ENCODE measurements around the gene EHD4.

The EHD4 gene

DNA sequence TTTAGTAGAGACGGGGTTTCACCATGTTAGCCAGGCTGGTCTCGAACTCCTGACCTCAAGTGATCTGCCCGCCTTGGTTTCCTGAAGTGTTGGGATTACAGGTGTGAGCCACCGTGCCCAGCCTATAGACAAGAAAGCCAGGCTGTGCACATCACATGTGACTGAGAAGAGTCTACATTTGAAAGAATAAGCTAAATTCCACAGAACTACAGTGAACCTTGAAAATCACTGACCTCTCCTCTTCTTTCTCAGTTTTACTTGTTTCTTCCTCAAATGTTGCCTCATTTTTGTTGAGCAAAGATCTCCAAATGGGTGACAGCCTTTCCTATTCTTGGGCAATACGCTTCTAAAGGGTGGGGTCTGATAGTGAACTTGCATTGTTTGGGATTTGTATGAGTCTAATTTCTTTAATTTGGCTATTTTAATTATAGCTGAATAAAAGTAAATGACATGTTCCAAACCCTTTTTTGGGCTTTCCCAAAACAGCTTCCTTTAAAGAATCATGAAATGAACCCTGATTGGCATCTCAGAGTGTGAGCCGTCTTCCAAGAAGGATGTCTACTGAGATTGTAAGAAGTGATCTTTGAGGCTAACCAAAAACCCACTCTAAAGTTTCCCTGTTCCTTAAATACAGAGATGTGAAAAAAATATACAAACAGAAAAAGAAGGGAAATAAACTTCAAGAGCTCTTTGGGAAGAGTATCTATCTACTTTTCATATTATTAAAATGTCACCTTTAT, 56.9 kb downstream of the EHD4 start:
- DNase-seq: no peak

DNA sequence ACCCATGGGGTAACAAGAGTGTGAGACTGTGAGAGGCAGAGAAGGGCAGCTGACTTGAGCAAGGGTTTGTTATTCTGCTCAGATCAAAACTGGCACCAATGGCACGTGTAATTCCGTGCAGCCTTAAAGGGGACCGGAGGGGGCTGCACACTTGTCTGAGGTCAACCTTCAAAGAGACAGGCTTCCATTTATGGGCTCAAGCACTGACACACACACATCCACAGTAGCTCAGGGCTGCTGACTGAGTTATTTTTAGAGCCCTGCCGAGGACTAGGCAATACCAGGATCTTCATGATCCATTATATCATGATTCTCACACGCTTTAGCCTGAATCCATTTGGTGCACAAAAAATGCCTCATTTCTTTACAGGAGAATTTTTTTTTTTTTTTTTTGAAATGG, 57.9 kb downstream of the EHD4 start:
- no peak for DNase-seq

DNA sequence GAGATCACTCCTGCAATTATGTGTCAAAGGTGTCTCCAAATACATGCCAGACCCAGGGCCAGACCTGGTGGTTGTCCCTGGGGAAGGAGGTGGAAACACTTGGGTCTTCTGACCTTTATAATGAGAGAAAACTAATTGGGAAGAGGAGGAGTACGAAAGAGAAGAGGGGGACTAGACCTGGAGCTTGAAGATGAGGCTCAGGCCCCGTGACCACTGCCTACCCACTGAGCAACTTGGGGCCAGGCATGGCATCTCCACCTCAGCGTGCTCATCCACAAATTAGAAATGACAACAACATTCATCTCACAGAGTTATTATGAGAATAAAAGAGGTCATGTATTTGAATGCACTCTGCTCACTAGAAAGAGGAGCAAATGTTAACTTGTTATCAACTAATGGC, 59.1 kb downstream of the EHD4 start:
- no peak for DNase-seq

DNA sequence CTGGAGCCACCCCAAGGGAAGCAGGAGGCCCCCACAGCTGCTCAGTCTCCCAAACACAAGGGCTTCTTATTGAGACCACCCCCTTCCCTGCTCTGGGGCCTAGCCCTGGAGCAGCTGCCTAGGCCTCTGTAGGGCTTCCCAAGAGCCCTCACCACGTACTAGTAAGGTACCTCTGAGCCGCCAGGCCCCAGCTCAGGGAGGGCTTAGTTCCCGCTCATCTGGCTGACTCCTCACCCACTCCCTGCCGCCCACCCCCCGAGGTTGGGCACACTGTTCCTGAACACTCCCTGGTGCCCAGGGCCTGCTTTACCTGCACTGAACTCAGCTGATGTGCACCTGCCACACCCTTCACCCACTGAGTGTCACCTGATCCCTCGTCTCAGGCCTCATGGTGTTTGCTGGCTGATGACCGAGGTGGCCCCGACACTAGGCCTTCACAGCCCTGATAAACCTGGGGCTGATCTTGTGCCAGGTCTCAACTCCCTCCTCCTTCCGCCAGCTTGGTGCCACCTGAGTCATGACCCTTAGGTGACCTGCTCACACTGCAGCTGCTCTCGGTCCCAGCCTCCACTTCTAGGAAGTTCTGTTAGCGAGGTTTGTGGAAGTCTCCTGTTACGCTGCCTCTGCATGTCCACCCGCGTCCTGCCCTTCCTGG, 60.5 kb downstream of the EHD4 start:
- no peak for DNase-seq

DNA sequence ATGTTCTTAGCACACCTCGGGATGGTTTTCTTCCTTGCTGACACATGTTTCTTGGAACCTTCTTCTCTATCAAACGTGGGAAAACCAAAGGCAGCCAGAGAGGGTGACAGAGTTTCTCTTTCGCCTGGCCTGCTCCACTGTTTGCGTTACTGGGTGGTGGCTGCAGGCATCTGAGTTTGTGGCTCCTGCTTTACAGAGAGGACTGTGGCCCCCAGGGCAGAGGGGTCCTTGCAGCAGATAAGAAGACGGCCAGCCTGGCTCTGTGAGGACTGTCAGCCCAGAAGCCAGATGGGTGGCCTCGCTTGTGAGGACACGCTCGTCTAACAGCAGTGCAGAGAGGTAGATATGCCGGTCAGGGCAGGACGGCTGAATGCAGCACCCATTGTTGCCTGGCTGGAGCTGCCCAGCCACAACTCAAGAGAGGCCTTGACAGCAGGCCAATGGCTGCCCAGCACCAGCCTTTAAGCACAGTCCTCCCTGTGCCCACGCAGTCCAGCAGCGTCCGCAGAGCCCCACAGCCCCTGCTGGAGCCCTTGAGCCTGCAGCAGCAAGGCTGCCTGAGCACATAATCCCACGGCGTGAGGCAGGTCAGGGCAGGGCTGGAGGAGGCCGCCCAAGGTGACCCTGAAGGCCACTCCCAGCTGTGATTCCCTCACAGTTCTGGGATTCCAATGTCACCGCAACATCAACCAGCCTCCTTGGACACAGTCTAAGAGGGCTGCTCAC, 63.5 kb downstream of the EHD4 start:
- no peak for DNase-seq

DNA sequence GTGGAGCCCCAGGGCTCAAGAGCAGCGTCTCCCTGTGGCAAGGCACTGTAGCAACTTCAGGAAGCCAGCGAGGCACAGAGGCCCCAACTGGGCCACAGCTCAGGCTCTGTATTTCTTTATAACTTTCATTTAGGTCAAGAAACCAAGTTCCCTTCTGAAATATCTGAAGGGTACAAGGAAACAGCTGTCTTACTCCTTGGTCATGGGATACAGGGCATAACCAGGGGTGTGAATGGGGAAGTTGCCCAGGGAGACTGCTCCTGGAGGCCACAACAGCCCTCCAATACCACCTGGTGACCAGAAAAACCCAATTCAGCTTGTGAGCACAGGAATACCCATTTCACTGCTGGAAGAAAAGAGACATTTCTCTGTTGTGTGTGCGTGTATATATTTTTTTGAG, 65.2 kb downstream of the EHD4 start:
- DNase-seq: no peak

DNA sequence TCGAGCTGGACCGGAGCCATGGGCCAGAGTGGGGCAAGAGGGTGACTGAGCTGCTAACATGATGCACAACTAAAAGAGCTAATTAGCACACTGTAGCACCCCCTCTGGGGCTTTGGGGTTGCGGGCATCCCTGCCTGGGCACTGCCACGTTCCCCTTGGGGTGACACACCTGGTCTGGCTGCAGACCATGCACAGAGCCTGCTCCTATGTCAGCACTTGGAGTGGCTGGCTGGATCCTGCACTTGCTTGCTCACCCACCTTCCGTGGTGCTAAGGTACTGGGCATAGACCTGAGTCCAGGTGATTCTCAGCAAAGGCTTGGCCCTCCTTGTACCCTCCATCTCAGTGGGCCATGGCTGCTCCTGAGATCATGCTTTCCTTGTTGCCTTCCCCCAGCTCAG, 65.7 kb downstream of the EHD4 start:
- DNase-seq: no peak

DNA sequence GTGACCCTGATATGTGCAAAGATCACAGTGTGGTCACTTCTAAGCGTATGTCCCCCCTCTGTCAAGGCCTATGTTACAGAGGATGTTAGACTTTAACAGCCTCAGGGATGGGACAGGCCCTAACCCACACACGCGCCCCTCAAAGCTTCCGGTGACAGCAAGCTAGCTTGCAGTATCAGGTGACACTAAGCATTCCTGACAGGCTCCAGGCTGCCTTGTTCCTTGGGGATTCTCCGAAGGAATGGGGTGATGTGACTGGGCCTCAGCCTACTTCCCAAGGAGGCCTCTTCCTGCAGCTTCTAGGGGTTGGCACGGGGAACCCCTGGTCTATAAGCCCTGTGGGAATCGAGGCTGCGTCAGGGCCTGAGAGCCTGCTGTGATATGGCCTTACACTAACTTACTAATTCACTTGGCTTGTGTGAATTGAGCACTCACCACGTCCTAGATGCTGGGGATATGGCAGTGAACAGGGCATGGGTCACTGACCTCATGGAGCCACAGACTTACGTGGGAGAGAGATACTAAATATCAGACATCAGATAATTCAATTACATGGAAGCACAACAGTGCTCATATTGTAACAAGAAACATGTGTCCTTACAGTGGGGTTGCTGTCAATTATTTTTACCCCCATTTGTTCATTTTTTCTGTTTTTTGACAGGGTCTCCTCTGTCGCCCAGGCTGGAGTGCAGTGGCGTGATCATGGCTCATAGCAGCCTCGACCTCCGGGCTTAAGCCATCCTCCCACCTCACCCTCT, 67.1 kb downstream of the EHD4 start:
- no peak for DNase-seq

DNA sequence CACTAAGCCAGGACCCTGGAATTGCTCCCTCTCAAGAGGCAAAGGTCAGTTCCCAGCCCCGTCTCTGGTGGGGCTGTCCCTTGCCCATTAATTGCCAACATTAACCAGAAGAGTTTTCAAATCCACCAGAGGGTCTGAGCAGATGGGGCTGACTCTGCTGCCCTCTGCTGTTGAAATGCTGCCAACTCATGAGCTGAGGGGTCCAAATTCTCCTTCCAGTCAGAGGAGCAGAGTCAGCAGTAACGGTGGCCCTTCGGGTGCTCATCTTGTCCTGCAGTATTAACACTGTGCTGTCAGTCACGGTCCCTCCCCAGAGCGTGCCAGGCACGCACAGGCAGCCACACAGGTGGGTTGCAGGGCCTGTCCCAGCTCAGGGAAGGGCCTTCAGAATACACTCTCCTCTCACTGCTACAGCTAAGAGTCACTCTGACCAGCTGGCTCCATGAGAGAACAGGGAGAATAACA, 67.8 kb downstream of the EHD4 start:
- DNase-seq: peak; percentile 88

DNA sequence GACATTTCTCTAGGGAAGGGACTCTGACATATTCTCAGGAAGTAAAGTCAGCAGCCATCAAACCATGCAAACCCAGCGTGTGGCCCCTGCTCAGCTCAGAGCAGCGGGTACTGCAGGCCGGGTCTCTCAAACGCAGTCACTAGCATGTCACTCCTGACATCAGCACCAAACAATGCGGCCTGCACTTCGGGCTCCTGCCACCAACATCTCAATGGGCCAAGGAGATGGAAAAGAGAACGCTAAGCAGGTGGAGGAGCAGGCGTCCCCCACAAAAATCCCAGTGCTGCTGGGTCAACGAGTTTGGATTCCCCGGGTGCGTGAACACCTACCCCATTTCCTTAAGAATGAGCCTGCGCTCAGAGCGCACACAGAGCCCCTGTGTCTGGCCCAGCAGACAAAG, 68.6 kb downstream of the EHD4 start:
- DNase-seq: no peak

DNA sequence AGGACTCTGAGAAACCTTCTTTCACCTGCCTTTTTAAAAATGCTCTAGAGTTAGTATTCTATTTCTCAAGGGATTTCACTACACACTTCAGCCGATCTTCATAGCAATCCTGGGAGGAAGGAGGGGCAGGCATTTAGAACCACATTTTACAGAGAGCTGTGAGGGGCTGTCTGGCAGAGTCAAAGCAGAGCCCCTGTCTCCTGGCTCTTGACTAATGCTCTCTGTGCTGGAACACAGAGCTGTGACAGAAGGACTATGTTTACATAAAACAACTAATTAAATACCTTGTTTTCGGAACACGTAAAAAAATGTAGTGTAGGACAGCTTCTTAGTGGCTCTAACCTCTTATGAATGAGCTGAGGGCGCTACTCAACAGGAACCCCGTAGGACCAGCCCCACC, 70.9 kb downstream of the EHD4 start:
- DNase-seq: no peak

DNA sequence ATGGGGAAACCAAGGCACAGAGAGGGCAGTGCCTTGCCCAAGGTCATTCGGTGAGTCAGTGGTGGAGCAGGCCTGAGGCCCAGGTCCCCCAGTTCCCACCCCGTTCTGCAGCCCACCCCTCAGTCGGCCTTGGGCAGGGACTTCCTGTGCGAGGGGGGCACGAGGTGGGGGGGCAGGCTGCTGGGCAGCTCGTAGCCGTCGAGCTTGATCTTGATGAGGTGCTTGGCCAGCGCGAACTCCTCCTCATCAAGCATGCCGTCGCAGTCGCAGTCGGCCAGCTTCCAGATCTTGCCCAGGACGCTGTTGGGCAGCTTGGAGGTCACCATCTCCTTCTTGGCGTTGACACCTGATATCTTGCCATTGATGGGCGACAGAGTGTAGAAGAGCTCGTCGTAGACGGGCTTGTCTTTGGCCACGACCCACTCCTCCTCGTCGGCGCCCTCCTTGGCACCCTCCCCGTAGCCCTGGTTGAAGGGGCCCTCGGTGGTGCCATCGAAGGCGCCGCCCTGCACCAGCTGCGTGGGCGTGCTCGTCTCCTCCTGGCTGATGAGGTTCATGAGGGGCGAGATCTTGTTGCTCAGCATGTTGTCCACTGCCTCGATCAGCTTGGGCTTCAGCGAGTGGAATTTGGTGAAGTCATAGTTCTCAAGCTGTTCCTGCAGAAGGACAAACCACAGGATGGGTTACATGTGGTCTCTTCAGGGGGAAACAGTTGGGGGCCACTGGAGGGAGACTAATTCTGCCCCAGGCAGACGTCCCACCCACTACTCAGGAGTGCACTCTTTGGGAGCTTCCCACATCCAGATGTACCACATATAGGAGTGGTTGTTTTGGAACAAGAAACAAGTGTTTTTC, 71.6 kb downstream of the EHD4 start:
- DNase-seq: no peak

DNA sequence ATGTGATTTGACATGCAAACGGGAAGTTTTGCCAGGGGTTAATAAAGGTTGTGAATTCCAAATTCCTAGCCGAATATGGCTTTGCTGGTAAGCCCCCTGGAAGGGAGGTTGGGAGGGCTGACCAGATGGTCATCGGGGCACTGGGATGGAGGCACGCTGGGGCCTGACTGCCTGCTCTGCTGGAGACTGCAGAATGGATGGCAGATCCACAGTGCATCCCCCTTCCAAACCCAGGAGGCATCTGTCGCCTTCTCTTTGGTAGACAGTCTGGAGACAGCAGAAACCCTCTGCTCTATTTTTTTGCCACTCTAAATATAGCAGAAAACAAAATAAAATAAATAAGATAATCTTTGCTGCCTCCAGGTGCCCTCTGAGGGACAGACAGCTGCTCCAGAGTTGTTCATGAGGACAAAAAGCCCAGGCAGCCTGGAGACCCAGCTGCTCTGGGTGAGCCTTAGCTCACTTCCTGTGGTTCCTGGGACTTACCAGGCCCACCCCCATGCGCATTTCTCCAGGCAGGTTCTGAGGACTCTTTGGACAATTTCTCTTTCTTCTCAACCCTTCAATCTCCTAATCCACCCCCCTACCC, 72.4 kb downstream of the EHD4 start:
- no peak for DNase-seq

DNA sequence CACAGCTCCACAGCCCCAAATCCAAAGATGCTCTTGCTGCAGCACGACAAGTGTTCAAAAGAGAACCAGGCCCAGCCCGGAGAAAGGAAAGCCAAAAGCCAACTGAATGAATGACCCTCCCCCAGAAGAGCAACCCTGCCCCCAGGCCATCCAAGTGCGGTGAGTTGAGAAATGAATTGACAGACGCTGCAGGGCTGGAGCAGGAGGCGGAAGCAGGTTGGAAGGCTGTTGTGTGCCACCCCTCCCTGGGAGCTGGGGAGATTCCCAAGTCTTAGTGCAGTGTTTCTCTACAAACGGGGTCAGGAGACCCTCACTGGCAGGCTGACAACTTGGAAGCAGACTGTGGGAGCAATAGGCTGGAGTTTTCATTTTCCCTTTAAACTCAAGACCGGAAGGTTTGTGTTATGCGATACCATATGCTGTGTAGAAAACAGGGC, 75.0 kb downstream of the EHD4 start:
- DNase-seq: no peak

DNA sequence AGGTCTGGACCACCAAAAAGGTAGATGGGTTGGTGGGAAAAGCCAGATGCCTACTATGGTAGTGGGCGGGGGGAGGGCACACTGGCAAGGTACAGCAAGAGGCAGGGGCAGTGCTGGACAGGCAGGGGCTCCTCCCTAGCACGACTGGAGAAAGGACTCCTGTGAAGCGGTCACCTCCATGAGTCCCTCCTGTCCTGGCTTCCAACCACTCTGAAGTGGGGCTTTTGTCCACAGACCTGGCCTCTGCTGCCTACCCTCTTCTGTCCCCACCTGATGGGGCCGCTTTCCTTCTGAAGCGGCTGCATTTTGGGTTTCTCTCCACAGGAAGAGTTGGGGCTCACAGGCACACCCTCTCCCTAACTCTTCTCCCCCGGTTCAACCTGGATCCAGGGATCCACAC, 75.8 kb downstream of the EHD4 start:
- DNase-seq: no peak

DNA sequence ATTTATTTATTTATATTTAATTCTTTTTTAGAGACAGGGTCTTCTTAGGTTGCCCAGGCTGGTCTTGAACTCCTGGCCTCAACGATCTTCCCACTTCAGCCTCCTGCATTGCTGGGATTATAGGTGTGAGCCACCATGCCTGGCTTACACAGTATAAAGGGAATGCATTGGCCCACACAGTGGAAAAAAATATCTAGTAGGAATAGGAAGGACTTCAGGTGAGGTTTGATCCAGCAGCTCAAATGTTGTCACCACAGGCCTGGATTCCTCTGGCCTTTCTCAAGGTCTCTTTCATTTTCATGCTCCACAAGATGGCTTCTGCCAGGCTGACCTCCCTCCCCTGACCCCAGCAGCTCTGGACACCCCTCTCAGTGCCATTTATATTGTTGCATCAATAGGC, 76.4 kb downstream of the EHD4 start:
- no peak for DNase-seq

DNA sequence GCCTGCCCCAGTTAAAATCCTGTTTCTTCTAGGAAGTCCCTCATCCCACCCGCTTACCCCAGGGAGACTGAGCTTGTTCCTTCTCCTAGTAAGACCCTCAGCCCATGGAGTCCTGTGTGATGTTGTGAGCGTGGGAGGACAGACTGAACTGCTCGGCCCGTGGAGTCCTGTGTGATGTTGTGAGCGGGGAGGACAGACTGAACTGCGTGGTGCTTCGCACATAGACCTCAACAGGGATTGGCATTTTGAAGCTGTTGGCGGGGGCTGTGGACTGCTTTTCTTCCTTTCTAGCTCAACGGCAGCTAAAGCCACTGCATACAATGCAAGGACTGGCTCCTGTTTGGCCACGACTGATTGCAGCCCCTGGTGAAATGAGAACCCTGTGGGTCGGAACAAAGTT, 76.9 kb downstream of the EHD4 start:
- DNase-seq: no peak

DNA sequence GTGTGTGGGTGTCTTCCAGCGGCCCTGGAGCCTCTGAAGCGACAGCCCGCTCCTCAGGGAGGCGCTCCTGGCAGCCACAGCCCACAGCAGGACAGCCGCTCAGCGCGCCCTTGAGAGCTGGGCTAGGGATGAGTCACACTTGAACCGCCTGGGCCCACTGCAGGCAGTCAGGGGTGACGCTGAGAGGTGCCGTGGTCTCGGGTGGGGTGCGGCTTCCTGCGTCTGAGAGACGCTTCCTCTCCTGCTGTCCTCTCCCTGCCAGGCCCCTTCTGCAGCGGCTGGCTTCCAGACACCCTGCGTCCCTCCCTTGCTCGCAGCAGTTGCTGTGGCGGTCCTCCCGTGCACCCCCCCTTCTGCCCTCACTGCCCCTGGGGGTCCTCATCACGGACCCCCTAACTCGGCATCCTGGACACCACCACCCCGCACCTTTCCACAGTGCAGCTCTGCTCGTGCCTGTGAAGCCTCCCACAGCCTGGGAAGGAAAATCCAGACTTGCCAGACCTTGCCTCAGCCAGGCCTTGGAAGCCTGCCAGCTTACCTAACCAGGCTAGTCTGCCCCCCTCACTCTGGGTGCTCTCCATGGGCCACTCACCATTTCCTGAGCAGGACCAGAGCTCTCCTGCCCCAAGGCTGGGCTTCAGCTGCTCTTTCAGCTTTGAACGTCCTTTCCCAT, 77.4 kb downstream of the EHD4 start:
- peak; percentile 92 for DNase-seq

DNA sequence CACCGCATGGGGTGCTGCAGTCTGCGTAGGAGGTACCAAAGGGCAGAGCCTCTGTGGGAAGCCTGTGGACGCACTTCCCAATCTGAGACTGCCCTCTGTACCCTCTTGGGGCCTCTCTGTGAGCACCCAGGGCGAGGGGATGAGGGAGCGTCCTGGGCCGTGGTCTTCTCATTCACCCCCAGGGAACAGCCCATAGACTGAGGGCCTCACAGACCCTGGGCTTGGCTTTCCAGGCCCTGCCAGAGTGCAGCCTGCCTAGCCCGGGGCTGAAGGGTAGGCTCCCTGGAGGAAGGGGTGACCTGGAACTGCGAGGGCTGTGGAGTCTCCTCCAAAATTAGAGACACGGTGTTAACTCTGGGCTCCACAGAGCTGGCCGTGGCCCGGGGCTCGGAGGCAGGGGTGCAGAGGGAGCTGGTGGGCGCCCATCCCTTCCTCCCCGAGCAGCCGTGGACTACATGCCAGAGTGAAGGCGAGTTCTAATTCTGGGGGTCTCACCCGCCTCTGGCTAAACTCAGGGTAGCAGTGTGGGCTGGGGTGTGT, 78.0 kb downstream of the EHD4 start:
- DNase-seq: no peak

DNA sequence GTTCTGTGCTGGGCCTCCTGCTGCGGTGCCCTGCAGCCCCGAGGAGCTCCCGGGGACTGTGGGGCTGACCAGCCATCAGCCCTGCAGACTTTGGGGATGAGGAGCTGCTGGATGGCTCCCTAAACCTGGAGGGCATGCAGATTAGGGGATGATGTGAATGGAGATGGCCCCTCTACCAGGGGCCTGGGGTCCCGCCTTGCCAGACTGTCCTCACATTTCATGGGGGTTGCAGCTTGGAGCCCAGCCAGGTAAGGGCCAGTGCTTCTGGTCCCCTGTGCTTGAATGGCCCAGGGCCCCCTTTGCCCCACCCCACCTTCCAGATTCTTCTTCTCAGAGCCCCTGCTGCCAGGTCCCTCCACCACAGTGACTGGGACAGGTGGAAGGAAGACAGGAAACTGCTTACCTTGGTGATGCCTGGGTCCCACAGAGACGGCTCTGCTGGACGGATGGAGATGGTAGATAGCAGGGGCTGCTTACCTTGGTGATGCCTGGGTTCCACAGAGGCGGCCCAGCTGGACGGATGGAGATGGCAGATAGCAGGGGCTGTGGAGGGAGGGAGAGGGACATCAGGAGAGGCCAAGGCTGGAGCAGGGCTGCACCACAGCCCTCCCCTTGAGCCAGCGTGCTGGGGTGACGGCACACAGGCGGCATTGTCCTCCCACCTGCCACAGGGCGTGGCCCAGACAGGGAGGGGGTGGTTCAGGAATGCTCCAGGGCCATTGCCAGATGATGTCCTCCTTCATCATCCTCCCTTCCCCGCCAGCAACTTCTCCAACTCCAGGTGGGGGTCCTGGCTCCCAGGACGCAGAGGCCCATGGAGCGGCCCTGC, 78.7 kb downstream of the EHD4 start, which contains the start of gene SPTBN5:
Gene SPTBN5 (minus strand): TSS at position 632 of the 829 bp plus-strand sequence. CDS start 556 bp downstream, at position 76.
- DNase-seq: no peak
